Endothelial cell of umbilical vein (primary cell): ENCODE measurements around the gene RAD51B. TPM values are rescaled to one million over a fixed set of nuclear protein-coding genes. Genes with fewer than 3 reads are reported as not detected.

Experiments used
- BruUV-seq: library from RNA; stranded (reverse); fragments of 400-500 nt; replicated peaks from 2 replicates; lab custom pipeline; 2021; lab: Mats Ljungman, UMichigan
- CTCF ChIA-PET: fragments of 300-600, 350-600 bp; sonication (Branson Sonifier 250); formaldehyde crosslinking; loops from one replicate; lab custom pipeline; 2021; ENCODE audit warnings: antibody characterized with exemption, inconsistent platforms; lab: Charles Lee
- POLR2A ChIA-PET: fragments of 300-600, 350-600 bp; sonication (Branson Sonifier 250); formaldehyde crosslinking; loops from one replicate; lab custom pipeline; 2021; ENCODE audit warnings: antibody characterized with exemption, inconsistent platforms; lab: Charles Lee
- DNase-seq: peaks from one replicate; pipeline ENCODE4 v3.0.0-alpha.2; 2011; ENCODE audit warnings: low read depth, low spot score
- FAIRE-seq: peaks from 2 replicates; lab custom pipeline; 2011; peaks lifted over from hg19 to GRCh38; lab: Jason Lieb, UNC
- H2AFZ ChIP-seq: 2 replicates; pipeline ENCODE4 v1.6.0; 2012; ENCODE audit warnings: low read depth, low read length, control low read depth, inconsistent platforms
- H3K27ac ChIP-seq: 2 replicates; pipeline ENCODE4 v1.5.1; 2011; ENCODE audit warnings: low read depth, mild to moderate bottlenecking, control low read depth, low read length, moderate library complexity; ENCODE audit not compliant: insufficient read depth
- H3K27me3 ChIP-seq, 2 experiments: 2 replicates each; pipeline versions ENCODE4 v1.6.0 to v1.6.1; 2011; ENCODE audit warnings: low read length in 2 of 2, mixed read lengths in 1 of 2; ENCODE audit not compliant: control insufficient read depth in 2 of 2, insufficient read depth in 2 of 2
- H3K36me3 ChIP-seq, 2 experiments: 2 replicates in 1 of 2; 3 replicates in 1 of 2; pipeline ENCODE4 v1.5.1; 2011; ENCODE audit warnings: low read length in 2 of 2, mild to moderate bottlenecking in 1 of 2, moderate library complexity in 1 of 2; ENCODE audit not compliant: control insufficient read depth in 2 of 2, insufficient read depth in 2 of 2; ENCODE audit errors: extremely low read depth in 1 of 2
- H3K4me1 ChIP-seq: 3 replicates; pipeline ENCODE4 v1.5.1; 2011; ENCODE audit warnings: mild to moderate bottlenecking, low read length; ENCODE audit not compliant: control insufficient read depth, insufficient read depth; ENCODE audit errors: extremely low read depth
- H3K4me2 ChIP-seq: 2 replicates; pipeline ENCODE4 v1.6.1; 2011; ENCODE audit warnings: low read length, control low read depth, mixed read lengths; ENCODE audit not compliant: insufficient read depth
- H3K4me3 ChIP-seq, 3 experiments: fragments of 200-600 bp in 1 of 3; sonication (generic), shearing (Covaris generic) in 1 of 3; replicated peaks in 1 of 3; 2 replicates each; pipeline ENCODE4 v1.5.1; 2011 to 2016; ENCODE audit warnings: control low read depth in 3 of 3, low read length in 3 of 3, mild to moderate bottlenecking in 2 of 3, inconsistent platforms in 1 of 3, low read depth in 1 of 3, moderate library complexity in 1 of 3; ENCODE audit not compliant: insufficient read depth in 1 of 3
- H3K79me2 ChIP-seq: 2 replicates; pipeline ENCODE4 v1.6.0; 2012; ENCODE audit warnings: low read length, inconsistent platforms; ENCODE audit not compliant: control insufficient read depth, insufficient read depth
- H3K9ac ChIP-seq: replicated peaks from 2 replicates; pipeline ENCODE3; 2011; ENCODE audit warnings: low read length, control low read depth; ENCODE audit not compliant: insufficient read depth; ENCODE audit errors: extremely low read depth
- H3K9me1 ChIP-seq: replicated peaks from 3 replicates; pipeline ENCODE4 v1.6.0; 2011; ENCODE audit warnings: mild to moderate bottlenecking, low read length; ENCODE audit not compliant: control insufficient read depth, insufficient read depth; ENCODE audit errors: extremely low read depth
- H3K9me3 ChIP-seq: replicated peaks from 2 replicates; pipeline ENCODE4 v1.5.1; 2012; ENCODE audit warnings: low read length, inconsistent platforms; ENCODE audit not compliant: control insufficient read depth, insufficient read depth
- H4K20me1 ChIP-seq: replicated peaks from 2 replicates; pipeline ENCODE3; 2011; ENCODE audit warnings: mild to moderate bottlenecking, low read length; ENCODE audit not compliant: control insufficient read depth, insufficient read depth; ENCODE audit errors: extremely low read depth
- CTCF ChIP-seq, 2 donors: IDR thresholded peaks; 1 replicate in 1 of 2; 2 replicates in 1 of 2; pipeline ENCODE4 v1.5.1; 2011; ENCODE audit warnings: low read length in 2 of 2, mild to moderate bottlenecking in 2 of 2, moderate library complexity in 2 of 2, control low read depth in 1 of 2, inconsistent platforms in 1 of 2, low read depth in 1 of 2; ENCODE audit not compliant: insufficient read depth in 1 of 2; ENCODE audit errors: extremely low read depth in 1 of 2
- EZH2 ChIP-seq: IDR thresholded peaks from 2 replicates; pipeline ENCODE4 v1.6.1; 2012; ENCODE audit warnings: borderline replicate concordance, low read depth, mild to moderate bottlenecking, moderate library complexity, low read length, inconsistent platforms; ENCODE audit not compliant: severe bottlenecking
- FOS ChIP-seq: IDR thresholded peaks from 2 replicates; pipeline ENCODE4 v1.6.1; 2011; ENCODE audit warnings: mild to moderate bottlenecking, low read length, moderate library complexity, borderline replicate concordance; ENCODE audit not compliant: insufficient read depth
- GATA2 ChIP-seq: IDR thresholded peaks from 2 replicates; pipeline ENCODE4 v1.7.0; 2011; ENCODE audit warnings: low read depth, mild to moderate bottlenecking, moderate library complexity, mixed read lengths, low read length; ENCODE audit not compliant: insufficient read length, insufficient read depth
- JUN ChIP-seq: IDR thresholded peaks from 2 replicates; pipeline ENCODE4 v1.6.1; 2011; ENCODE audit warnings: borderline replicate concordance, low read depth; ENCODE audit not compliant: insufficient read length, insufficient read depth
- MAX ChIP-seq: IDR thresholded peaks from 2 replicates; pipeline ENCODE4 v1.6.1; 2011; ENCODE audit not compliant: insufficient read depth, insufficient read length
- MYC ChIP-seq: IDR thresholded peaks from one replicate; pipeline ENCODE4 v1.6.1; 2011; ENCODE audit warnings: mild to moderate bottlenecking, low read depth, low read length
- POLR2A ChIP-seq: IDR thresholded peaks from 2 replicates; pipeline ENCODE4 v1.6.1; 2012; ENCODE audit warnings: low read depth, mild to moderate bottlenecking, control low read depth, low read length
- POLR2AphosphoS5 ChIP-seq: IDR thresholded peaks from 2 replicates; pipeline ENCODE4 v1.6.1; 2012; ENCODE audit warnings: low read depth, mild to moderate bottlenecking, control low read depth, low read length, moderate library complexity; ENCODE audit not compliant: insufficient read depth
- dilution Hi-C: fragments of 300-500 bp; cut with MboI; formaldehyde crosslinking; loops from one replicate; pipeline ENCODE4 v1.15.0; 2019; ENCODE audit warnings: low sequenced_read_pairs; ENCODE audit not compliant: extremely low pct_ligation_motif_present
- intact Hi-C: fragments of 100-400 bp; cut with micrococcal nuclease; formaldehyde crosslinking; loops from one replicate; pipeline ENCODE4 v1.10.0; 2022
- polyA plus RNA-seq, 4 experiments: library from polyadenylated mRNA; depleted of rRNA in 3 of 4; stranded (reverse) in 3 of 4; unstranded in 1 of 4; fragments of >200 nt; gene quantifications; 2 replicates each; pipeline versions ENCODE4 v1.2.1 to v1.2.3, GENCODE V29; 2011 to 2012; ENCODE audit warnings: missing spikeins in 1 of 4
- total RNA-seq: library from RNA; stranded (reverse); gene quantifications from 2 replicates; pipeline ENCODE4 v1.2.3, GENCODE V29; 2021

RAD51B gene
- total and polyA plus RNA-seq, 2 donors (not counting 3 experiments of a cell fraction or from before 2014, with no cell fraction given) = 3.9 to 19.0 TPM

- no peak overlapping the region for H3K4me3 ChIP-seq
- no peak overlapping the region for H3K4me2 ChIP-seq
- no peaks in the 10 kb centered on the region for H3K9me3 ChIP-seq
- no peak overlapping the region for H3K9ac ChIP-seq
- no peaks in the 10 kb centered on the region for H3K27me3 ChIP-seq
- POLR2A ChIA-PET = interaction anchor here (0.6 to 0.7 kb wide), 2 partner anchors 58 to 1105 kb away, joined by 3 to 4 read pairs; no protein-coding TSS in a partner anchor
- no peaks in the 10 kb centered on the region for H3K36me3 ChIP-seq
- no peaks in the 10 kb centered on the region for H3K9me1 ChIP-seq
- peaks cover 17% of the 10 kb centered on the region for H3K4me1 ChIP-seq
- peak overlapping the region; percentile 4 for H2AFZ ChIP-seq
- TF ChIP-seq GATA2 (peak; percentile 52), POLR2AphosphoS5 (no peak)
- no peaks in the 10 kb centered on the region for H4K20me1 ChIP-seq
- FAIRE-seq (no peak), DNase-seq (peak; percentile 62)
- CTCF ChIA-PET = interaction anchor here (1.7 to 2.0 kb wide), 2 partner anchors 9 to 45 kb away, joined by 5 read pairs; no protein-coding TSS in a partner anchor
- intact Hi-C loops (loop anchor here (2.0 kb wide), 4 partner anchors 45 to 129 kb away; no protein-coding TSS in a partner anchor), dilution Hi-C loops (no loop called here)
- BruUV-seq = no TSS peak
- no peaks in the 10 kb centered on the region for H3K79me2 ChIP-seq
- H3K27ac ChIP-seq = no peak overlapping the region
Measured at GRCh38 chr14:68727315-68728047, 907.9 kb downstream of the RAD51B start.

GRCh38 chr14:68728342-68729106 is 908.9 kb downstream of the RAD51B start:
- Histone ChIP-seq H3K27me3 (no peaks in the 10 kb centered on the region), H3K9me3 (no peaks in the 10 kb centered on the region), H3K4me2 (no peak overlapping the region), H3K9me1 (no peaks in the 10 kb centered on the region), H3K9ac (no peak overlapping the region), H3K27ac (no peak overlapping the region), H3K36me3 (no peaks in the 10 kb centered on the region), H3K4me1 (peaks cover 17% of the 10 kb centered on the region), H3K4me3 (no peak overlapping the region), H3K79me2 (no peaks in the 10 kb centered on the region), H2AFZ (no peak overlapping the region), H4K20me1 (no peaks in the 10 kb centered on the region)
- ChIA-PET CTCF (interaction anchor here (1.1 to 2.0 kb wide), 4 partner anchors 10 to 88 kb away, joined by 3 to 5 read pairs (median 4); no protein-coding TSS in a partner anchor), POLR2A (interaction anchor here (0.6 kb wide), 1 partner anchor 57 kb away, joined by 3 read pairs; no protein-coding TSS in a partner anchor)
- FAIRE-seq (no peak), DNase-seq (no peak)
- dilution Hi-C loops = no loop called here
- TF ChIP-seq POLR2AphosphoS5 = no peak
- TF ChIP-seq EZH2 = no peak
- no peak for TF ChIP-seq MAX
- TF ChIP-seq POLR2A = no peak
- no peak for TF ChIP-seq CTCF (IDR thresholded peaks at IDR 0.05; ENCODE audit: extremely low read depth in 1 of 2, insufficient read depth in 1 of 2, low read depth in 1 of 2, low read length in 2 of 2)
- no peak for TF ChIP-seq GATA2
- no peak for TF ChIP-seq FOS
- no peak for TF ChIP-seq JUN
- no peak for TF ChIP-seq MYC
- intact Hi-C loops = loop anchor here (1.0 to 2.0 kb wide), 6 partner anchors 33 to 269 kb away; no protein-coding TSS in a partner anchor
- no TSS peak for BruUV-seq
